OCI-LY3 (cell line): ENCODE data around the gene PRKAR1B.

Source experiments
- EZH2phosphoT487 ChIP-seq: fragments of 200-600 bp; shearing (Covaris generic); IDR thresholded peaks from 2 replicates; pipeline ENCODE4 v1.6.1; 2018; ENCODE audit warnings: antibody characterized with exemption, mixed run types, low read depth
- TF ChIP-seq, protein P1 (sequence below): fragments of 200-600, 300-600 bp; sonication (generic); IDR thresholded peaks from 2 replicates; pipeline ENCODE4 v1.5.1; 2014; ENCODE audit warnings: antibody characterized with exemption, low read length, low read depth

DNA sequence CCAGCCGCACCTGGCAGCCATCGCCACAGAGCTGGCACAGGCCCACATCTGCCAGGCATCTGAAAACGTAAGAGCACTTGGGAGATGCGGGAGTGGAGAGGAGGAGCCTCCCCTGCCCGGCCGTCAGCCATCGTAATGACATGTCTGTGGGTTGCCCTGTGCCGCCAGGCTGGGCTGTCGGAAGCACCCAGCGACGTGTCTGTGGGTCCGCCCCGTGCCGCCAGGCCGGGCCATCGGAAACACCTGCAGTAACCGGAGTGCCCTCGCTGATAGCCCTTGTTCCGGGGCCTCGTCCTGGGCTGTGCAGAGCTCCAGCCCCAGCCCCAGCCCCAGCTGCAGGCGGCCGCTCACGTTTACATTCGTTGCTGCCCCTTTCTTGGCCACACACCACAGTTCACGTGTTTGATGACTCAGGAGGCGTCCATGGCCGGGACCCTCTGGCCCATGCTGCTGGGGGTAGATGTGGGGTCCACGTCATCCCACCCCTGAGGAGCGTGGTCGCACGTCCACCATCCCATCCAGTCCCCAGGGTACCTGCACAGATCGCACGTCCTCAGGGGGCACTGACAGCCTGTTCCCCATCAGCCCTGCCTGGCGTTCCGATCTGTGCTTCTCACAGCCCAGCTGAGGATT lies 30.0 kb upstream of the PRKAR1B start:
- TF ChIP-seq, protein P1, sequence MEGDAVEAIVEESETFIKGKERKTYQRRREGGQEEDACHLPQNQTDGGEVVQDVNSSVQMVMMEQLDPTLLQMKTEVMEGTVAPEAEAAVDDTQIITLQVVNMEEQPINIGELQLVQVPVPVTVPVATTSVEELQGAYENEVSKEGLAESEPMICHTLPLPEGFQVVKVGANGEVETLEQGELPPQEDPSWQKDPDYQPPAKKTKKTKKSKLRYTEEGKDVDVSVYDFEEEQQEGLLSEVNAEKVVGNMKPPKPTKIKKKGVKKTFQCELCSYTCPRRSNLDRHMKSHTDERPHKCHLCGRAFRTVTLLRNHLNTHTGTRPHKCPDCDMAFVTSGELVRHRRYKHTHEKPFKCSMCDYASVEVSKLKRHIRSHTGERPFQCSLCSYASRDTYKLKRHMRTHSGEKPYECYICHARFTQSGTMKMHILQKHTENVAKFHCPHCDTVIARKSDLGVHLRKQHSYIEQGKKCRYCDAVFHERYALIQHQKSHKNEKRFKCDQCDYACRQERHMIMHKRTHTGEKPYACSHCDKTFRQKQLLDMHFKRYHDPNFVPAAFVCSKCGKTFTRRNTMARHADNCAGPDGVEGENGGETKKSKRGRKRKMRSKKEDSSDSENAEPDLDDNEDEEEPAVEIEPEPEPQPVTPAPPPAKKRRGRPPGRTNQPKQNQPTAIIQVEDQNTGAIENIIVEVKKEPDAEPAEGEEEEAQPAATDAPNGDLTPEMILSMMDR, result no peak
- no peak for TF ChIP-seq EZH2phosphoT487
